Measurements from ENCODE around the gene TMEM191C. TPM values are rescaled to one million over a fixed set of nuclear protein-coding genes. Genes with fewer than 3 reads are reported as not detected.
"Not testable (repeated sequence)": the region's sequence is repeated elsewhere in the genome, so short reads cannot be mapped to it uniquely, and the experiment has no call there.

The TMEM191C gene
- total RNA-seq, 1 donor from 2014 or later = 4.8 TPM

DNA sequence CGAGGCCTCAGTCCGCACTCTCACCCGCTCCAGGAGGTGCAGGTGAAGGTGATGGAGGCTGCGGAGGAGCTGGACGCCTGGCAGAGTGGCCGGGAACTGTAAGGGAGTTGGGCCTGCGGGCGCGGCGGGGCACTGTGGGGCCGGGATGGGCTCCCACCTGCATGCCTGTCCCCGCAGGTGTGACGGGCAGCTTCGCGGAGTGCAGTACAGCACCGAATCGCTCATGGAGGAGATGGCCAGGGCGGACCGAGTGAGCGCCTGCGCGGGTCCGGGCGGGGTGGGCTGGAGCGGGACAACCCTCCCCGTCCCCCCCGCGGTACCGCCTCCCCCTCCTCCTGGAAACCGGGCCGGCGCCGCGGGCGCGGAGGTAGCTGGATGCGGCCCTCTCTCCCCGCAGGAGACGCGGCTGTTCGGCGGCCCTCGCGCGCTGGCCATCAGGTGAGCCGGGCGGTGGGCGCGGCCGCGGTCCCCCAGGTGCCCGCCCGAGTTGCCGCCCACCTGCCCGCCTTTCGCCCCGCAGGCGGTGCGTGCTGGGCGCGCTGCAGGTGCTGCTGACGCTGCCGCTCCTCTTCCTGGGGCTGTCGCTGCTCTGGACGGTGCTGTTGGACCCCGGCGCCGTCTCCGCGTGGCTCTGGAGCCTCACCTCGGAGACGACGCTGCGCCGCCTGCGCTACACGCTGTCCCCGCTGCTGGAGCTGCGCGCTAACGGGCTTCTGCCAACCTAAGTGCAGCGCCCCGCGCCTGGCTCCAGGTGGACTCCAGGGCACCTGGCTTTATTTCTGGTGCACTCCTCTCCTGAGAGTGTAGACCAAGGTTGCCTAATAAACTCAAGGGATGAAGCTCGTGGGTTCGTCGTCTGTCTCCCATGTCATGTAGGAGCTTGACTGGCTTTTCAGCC lies 2.2 kb downstream of the TMEM191C start:
- DNase-seq (ENCODE audit: low read depth); H3K36me3 ChIP-seq (ENCODE audit: control insufficient read depth, insufficient read depth, low read length); H3K27me3 ChIP-seq (ENCODE audit: control insufficient read depth, insufficient read depth, low read length); H3K4me3 ChIP-seq (ENCODE audit: low read depth, low read length): not testable (repeated sequence)

DNA sequence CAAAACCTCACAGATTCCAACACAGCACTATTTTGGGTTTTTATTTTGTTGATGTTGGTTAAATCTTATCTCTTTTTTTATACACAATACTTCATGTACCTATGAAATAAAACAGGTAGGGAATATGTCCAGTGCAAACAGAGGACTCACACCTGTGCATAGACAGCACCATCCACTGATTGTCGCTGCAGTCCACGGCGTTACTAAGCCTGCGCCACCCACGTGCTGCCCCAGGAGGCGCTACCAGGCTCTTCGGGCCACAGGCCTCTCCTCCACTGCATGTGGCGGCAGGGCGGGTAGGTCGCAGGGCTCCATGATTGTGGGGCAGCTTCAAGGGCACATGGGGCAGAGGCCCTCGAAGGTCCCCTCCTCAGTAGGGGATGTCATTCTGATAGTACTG lies 5.8 kb downstream of the TMEM191C start:
- not testable (repeated sequence) for H3K27me3 ChIP-seq (ENCODE audit: control insufficient read depth, insufficient read depth, low read length)

DNA sequence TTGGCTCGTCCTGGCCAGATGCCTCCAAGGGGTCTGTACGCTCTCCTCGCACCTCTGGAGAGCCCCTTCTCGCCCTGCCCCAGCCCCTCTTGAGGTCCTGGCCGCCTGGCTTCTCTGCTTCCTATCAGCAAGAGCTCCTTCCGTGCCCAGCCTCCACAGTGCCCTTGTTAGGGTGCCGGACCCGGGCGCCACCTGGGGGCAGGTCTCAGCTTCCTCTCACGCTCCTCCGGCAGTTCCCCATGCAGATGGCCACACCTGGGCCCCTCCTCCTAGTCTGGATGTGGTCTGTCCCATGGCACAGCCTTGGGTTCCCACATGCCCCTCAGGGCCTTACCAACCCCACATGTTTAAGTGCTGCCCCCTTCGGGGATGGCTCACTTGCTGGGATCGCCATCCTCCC lies 6.5 kb downstream of the TMEM191C start:
- DNase-seq (ENCODE audit: low read depth); H3K27me3 ChIP-seq (ENCODE audit: control insufficient read depth, insufficient read depth, low read length); H3K36me3 ChIP-seq (ENCODE audit: control insufficient read depth, insufficient read depth, low read length); H3K4me3 ChIP-seq (ENCODE audit: low read depth, low read length): not testable (repeated sequence)

More for the DNA sequence above, 5.8 kb downstream of the TMEM191C start:
- not testable (repeated sequence) for H3K36me3 ChIP-seq (ENCODE audit: control insufficient read depth, insufficient read depth, low read length); H3K4me3 ChIP-seq (ENCODE audit: low read depth, low read length); DNase-seq (ENCODE audit: low read depth)

DNA sequence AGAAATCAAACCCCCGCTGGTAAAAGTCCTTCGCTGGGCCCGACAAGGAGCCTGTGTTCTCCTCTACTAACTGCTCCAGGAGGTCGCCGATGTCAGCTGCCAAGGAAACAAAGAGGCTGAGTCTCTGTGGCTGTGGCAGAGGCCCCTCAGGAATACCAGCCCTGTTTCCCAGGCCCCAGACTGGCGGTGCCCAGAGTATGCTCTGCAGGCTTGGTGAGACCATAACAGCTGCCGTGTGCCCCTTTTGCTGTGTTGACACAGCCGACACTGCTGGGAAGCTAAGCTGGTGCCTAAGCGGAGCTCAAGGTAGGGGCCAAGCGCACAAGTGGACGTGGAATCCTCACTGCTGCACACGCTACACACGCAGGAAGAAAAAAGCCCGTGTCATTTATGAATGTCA lies 16.9 kb downstream of the TMEM191C start:
- not testable (repeated sequence) for H3K27me3 ChIP-seq (ENCODE audit: control insufficient read depth, insufficient read depth, low read length); H3K4me3 ChIP-seq (ENCODE audit: low read depth, low read length); H3K36me3 ChIP-seq (ENCODE audit: control insufficient read depth, insufficient read depth, low read length); DNase-seq (ENCODE audit: low read depth)

DNA sequence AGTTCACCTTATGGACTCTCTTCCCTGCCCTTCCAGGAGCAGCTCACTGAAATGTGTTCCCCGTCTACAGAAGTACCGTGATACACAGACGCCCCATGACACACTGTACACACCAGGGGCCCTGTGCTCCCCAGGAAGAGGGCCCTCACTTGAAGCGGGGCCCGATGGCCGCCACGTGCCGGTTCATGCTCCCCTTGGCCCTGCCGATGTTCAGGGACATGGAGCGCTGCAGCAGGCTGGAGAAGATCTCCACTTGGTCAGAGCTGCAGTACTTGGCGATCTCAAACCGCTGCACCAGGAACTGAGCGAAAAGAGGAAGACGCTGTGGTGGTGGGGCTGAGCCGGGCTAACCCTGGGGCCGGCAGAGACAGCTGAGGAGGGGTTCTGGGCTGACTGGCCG lies 20.5 kb downstream of the TMEM191C start:
- not testable (repeated sequence) for H3K4me3 ChIP-seq (ENCODE audit: low read depth, low read length); DNase-seq (ENCODE audit: low read depth)

DNA sequence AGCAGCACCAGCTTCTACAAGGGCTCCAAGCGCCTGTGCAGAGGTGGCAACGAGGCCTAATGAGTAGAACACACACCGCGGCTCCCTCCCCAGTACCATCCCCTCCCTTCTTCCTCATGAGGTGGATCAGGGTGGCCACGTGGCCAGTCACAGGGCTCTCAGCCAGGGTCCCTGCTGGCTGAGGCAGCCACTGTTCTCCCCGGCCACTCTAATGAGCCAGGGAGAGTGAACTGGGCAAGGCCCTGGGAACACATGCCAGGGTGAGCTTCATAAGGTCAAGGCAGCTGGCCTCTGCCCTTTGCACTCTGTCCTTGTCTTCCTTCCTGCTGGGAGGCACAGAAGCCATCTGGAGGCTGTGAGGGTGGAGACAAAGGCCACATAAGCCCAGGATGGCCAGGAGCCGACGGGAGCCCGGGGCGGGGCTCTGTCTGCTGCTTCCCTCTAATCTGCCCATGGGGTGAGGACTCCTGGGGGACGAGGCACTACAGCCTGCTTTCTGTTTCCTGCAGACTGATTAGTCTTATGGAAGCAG lies 22.0 kb downstream of the TMEM191C start:
- H3K27me3 ChIP-seq (ENCODE audit: control insufficient read depth, insufficient read depth, low read length); H3K4me3 ChIP-seq (ENCODE audit: low read depth, low read length); DNase-seq (ENCODE audit: low read depth); H3K36me3 ChIP-seq (ENCODE audit: control insufficient read depth, insufficient read depth, low read length): not testable (repeated sequence)

More for the DNA sequence above, 20.5 kb downstream of the TMEM191C start:
- H3K27me3 ChIP-seq (ENCODE audit: control insufficient read depth, insufficient read depth, low read length); H3K36me3 ChIP-seq (ENCODE audit: control insufficient read depth, insufficient read depth, low read length): not testable (repeated sequence)

DNA sequence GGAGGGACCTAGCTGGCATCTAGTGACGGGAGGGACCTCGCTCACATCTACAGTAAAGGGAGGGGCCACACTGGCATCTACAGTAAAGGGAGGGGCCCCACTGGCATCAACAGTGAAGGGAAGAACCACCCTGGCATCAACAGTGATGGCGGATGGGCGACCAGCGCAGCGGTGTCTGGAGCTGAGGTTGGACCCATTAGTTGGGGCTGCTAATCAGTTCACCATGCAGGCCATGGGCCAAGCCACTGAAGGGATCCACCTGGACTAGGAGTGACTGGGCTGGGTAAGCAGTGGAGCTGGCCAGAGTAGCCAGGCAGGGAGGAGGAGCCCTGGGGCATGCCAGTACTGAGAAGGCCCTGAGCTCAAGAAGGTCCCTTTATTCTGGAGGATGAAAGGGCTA lies 23.4 kb downstream of the TMEM191C start:
- not testable (repeated sequence) for DNase-seq (ENCODE audit: low read depth); H3K4me3 ChIP-seq (ENCODE audit: low read depth, low read length); H3K36me3 ChIP-seq (ENCODE audit: control insufficient read depth, insufficient read depth, low read length); H3K27me3 ChIP-seq (ENCODE audit: control insufficient read depth, insufficient read depth, low read length)

DNA sequence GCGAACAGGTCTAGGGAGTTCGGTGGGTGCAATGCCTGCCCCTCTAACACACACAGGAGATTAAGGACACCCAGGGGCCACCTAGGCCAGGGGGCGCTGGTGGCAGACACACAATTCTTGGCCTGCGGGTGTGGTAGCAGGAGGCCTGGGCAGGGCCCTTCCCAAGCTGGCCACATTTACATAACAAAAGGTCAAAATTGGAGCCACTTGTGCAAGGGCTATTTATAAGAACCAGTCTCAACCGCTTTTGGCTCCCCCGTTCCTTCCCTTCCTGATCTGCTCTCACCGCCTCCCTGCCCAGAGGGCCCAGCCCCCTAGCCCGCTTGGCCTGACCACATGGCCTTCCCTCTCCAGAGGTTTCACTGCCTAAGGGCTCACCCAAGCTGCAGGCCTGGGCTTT lies 25.1 kb downstream of the TMEM191C start:
- not testable (repeated sequence) for H3K36me3 ChIP-seq (ENCODE audit: control insufficient read depth, insufficient read depth, low read length); H3K27me3 ChIP-seq (ENCODE audit: control insufficient read depth, insufficient read depth, low read length); DNase-seq (ENCODE audit: low read depth); H3K4me3 ChIP-seq (ENCODE audit: low read depth, low read length)

DNA sequence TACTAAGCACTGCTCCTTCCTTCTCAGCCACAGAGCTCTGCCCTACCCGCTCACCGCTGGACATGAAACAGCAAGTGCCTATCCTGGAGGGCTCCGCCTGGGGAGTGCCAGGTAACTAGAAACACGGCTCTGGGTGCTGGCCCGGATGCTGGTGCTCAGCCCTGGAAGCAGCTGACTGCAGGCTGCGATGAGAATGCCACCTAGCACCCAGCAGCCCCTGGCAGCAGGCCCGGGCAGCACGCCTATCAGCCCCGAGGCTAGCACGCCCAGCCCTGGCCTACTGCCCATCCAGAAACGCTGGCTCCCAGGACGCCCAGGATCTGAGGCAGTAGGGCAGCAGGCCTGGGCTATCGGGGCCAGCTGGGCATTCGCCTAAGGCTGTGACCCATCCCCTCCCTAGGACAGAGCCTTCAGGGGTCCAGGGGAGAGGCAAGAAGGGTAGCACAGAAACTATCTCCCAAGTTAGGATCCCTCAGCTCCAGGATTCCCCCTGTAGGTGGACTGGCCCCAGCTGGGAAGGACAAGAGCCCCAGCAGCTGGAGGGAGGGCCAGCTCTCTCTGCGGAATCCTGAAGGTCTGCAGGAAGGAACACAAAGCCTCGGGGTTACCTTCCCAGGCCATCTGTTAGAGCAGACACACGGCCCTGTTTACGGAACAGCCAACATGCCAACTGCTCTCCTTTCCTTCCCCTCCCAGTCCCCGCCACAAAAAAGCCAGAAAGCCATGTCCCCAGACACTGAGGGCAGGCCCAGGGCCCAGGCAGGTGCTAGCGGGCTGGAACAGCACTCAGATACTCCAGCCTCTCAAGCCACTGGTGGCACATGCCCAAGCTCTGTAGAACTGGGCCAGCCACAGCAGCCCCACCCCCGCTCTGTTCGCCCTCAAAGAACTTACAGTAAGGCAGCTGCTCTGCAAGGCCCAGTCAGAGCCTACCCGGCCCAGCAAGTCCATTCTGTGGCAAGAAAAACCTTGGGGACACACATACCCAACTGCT lies 26.9 kb downstream of the TMEM191C start:
- not testable (repeated sequence) for DNase-seq (ENCODE audit: low read depth); H3K36me3 ChIP-seq (ENCODE audit: control insufficient read depth, insufficient read depth, low read length); H3K4me3 ChIP-seq (ENCODE audit: low read depth, low read length); H3K27me3 ChIP-seq (ENCODE audit: control insufficient read depth, insufficient read depth, low read length)

DNA sequence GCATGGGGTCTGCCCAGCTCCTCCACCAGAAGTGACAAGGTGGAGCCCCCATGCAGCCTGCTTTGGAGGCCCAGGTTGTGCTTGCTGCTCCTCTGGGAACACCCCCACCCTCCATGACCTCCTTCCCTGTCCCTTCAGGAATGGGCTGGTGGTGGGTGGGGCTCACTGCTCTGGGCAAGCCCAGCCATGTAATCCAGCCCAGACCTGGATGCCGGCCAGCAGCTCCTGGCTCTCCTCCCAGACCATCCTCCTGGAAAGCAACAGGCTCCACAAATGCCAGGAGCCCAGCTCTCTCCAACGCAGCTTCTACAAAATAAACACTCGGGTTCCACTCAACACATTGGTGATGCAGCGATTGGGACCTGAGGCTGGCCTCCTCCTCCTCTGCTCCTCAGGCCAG lies 30.8 kb downstream of the TMEM191C start:
- not testable (repeated sequence) for H3K27me3 ChIP-seq (ENCODE audit: control insufficient read depth, insufficient read depth, low read length); H3K4me3 ChIP-seq (ENCODE audit: low read depth, low read length); H3K36me3 ChIP-seq (ENCODE audit: control insufficient read depth, insufficient read depth, low read length); DNase-seq (ENCODE audit: low read depth)

DNA sequence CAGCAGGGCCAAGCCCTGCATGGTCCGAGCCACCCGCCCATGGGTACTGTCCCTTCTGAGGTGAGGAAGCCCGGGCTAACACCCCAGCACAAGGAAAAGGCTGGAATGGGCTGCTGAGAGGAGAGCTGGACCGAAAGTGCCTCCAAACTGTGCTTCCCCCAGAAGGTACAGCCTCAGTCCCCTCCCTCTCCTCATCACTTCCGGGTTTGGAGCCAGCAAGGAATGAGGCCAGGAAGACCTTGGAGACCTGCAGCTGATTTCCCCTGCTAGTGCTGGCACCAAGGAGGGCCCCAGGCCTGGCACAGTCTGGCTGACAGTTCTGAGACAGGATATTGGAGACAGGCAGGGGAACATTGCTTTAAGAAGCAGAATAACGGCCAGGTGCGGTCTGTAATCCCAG lies 31.3 kb downstream of the TMEM191C start:
- not testable (repeated sequence) for H3K27me3 ChIP-seq (ENCODE audit: control insufficient read depth, insufficient read depth, low read length); H3K4me3 ChIP-seq (ENCODE audit: low read depth, low read length); H3K36me3 ChIP-seq (ENCODE audit: control insufficient read depth, insufficient read depth, low read length); DNase-seq (ENCODE audit: low read depth)

DNA sequence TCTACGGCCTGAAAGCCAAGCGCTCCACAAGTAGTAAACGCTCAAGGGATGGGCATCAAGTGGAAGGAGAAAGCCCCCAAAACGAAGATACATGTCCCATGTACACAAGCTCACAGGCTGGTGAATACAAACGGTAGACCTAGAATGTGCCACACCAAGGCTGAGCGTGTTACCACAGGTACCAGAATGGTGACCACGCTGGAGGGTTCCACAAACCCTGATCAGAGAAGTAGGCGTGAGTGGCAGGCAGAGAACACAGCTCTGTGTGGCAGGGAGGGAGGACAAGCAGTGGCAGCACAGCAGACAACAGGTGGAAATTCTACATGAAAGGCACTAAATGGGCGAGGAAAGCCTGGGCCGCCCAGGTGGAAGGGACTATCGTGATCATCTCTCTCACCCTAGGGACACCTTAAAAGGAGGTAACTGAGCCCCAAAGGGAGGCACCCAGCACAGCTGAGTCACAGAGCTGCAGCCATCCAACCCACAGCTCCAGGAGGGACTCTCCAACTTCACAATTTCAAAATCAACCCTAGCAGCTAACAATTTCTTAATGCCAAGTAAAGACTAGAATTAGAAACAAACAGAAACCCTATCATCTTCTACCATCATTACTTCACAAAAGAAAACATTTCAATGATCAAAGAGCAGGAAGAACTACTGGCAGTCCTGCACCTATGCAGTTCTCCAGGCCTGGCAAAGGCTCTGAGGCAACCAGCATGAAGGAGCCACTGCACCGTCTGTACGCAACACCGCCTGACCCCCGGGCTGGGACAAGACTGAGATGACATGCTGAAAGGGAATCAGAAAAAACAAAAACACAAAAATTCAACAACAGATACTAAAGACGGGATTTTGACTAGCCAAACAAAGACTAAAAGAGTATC lies 32.7 kb downstream of the TMEM191C start:
- H3K27me3 ChIP-seq (ENCODE audit: control insufficient read depth, insufficient read depth, low read length); H3K36me3 ChIP-seq (ENCODE audit: control insufficient read depth, insufficient read depth, low read length); H3K4me3 ChIP-seq (ENCODE audit: low read depth, low read length); DNase-seq (ENCODE audit: low read depth): not testable (repeated sequence)

DNA sequence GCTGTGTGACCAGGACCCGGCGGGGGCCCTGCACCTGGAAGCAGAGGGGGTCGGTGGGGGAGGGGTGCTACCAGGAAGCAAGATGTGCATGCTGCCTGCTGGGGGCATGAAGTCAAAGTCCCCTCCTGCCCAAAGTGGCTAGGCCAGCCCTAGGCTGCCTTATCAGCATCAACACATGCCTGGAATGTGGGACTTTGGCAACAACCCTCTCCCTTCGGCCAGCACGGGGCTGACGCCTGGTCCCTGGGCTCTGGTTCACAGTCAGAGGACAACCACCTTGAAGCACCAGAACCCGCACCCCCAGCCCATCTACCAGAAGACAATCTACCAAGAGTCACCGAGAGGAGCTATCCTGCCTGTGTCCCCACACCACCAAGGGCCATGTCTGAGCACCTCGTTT lies 43.2 kb downstream of the TMEM191C start:
- not testable (repeated sequence) for H3K36me3 ChIP-seq (ENCODE audit: control insufficient read depth, insufficient read depth, low read length); DNase-seq (ENCODE audit: low read depth); H3K27me3 ChIP-seq (ENCODE audit: control insufficient read depth, insufficient read depth, low read length); H3K4me3 ChIP-seq (ENCODE audit: low read depth, low read length)

DNA sequence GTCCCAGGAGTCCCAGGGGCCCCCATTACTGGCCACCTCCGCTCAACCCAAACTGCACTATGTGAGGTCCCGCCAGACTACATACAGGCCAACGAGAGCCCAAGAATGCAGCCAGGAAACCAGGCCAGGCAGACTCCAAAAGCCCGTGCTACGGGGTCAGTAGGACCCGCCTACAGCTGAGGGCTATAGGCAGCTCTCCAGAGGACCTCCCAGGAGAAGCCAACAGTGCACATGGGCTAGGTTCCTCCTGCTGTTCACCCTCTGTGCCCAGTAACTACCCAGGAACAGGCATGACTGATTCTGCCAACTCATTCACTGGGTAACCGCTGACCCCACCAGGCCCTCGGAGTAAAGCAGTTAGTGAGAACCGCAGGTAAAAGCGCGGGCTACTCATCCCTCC lies 44.8 kb downstream of the TMEM191C start:
- H3K27me3 ChIP-seq (ENCODE audit: control insufficient read depth, insufficient read depth, low read length); DNase-seq (ENCODE audit: low read depth); H3K36me3 ChIP-seq (ENCODE audit: control insufficient read depth, insufficient read depth, low read length); H3K4me3 ChIP-seq (ENCODE audit: low read depth, low read length): not testable (repeated sequence)
